ENCODE data around the gene ANGPT4. TPM values are rescaled to one million over a fixed set of nuclear protein-coding genes. Genes with fewer than 3 reads are reported as not detected.

ANGPT4 gene
- total and polyA plus RNA-seq, 2 of the 8 experiments (the other 6 are each of a cell fraction or from before 2014, with no cell fraction given) = 0.07 to 0.33 TPM

GRCh38 chr20:824490-824889 lies 91.6 kb downstream of the ANGPT4 start:
- FAIRE-seq = no peak
- no peak overlapping the region for H4K8ac ChIP-seq (ENCODE audit: extremely low read depth, insufficient read depth, low read length)
- POLR2A ChIA-PET (ENCODE audit: partially characterized antibody) = interaction anchor here (1.2 kb wide), 1 partner anchor 10 kb away, joined by 4 read pairs; no protein-coding TSS in a partner anchor

More at GRCh38 chr20:824490-824889, 91.6 kb downstream of the ANGPT4 start:
- Histone ChIP-seq H3K14ac (ENCODE audit: insufficient read length) (no peak overlapping the region), H3K4ac (replicated peaks; ENCODE audit: insufficient read length, low read depth, low read length) (no peak overlapping the region), H3K36me3 (ENCODE audit: control insufficient read depth in 2 of 4, insufficient read depth in 4 of 4, low read length in 3 of 4) (no peaks in the 10 kb centered on the region), H3K9me3 (ENCODE audit: insufficient read depth in 2 of 2, low read depth in 1 of 2, low read length in 1 of 2) (no peaks in the 10 kb centered on the region), H2AFZ (ENCODE audit: low read length) (no peak overlapping the region), H3K27me3 (replicated peaks in 1 of 4; ENCODE audit: control insufficient read depth in 3 of 4, extremely low read depth in 1 of 4, insufficient read depth in 3 of 4, low read length in 3 of 4) (no peaks in the 10 kb centered on the region), H3K79me2 (ENCODE audit: control insufficient read depth in 1 of 2, insufficient read depth in 2 of 2, low read length in 2 of 2) (no peaks in the 10 kb centered on the region), H3K18ac (ENCODE audit: extremely low read depth, low read length) (no peak overlapping the region), H3K23ac (ENCODE audit: insufficient read length) (no peak overlapping the region), H2AK5ac (ENCODE audit: low read depth, low read length) (no peak overlapping the region), H3K27ac (ENCODE audit: low read depth, low read length) (no peak overlapping the region), H3K23me2 (ENCODE audit: low read depth, low read length) (no peaks in the 10 kb centered on the region), H3K4me3 (ENCODE audit: extremely low read depth in 1 of 4, insufficient read depth in 2 of 4, low read depth in 3 of 4, low read length in 4 of 4) (no peak overlapping the region), H4K5ac (ENCODE audit: insufficient read length, low read depth, low read length) (no peak overlapping the region), H2BK20ac (ENCODE audit: low read length) (no peak overlapping the region), H4K20me1 (replicated peaks in 1 of 2; ENCODE audit: control insufficient read depth in 1 of 2, insufficient read depth in 2 of 2, low read length in 2 of 2) (no peaks in the 10 kb centered on the region), H3K79me1 (ENCODE audit: low read depth, low read length) (no peaks in the 10 kb centered on the region), H3K9ac (replicated peaks in 1 of 4; ENCODE audit: extremely low read depth in 1 of 4, low read depth in 3 of 4, low read length in 3 of 4) (no peak overlapping the region), H3K4me2 (ENCODE audit: insufficient read depth in 1 of 2, low read depth in 2 of 2, low read length in 2 of 2) (no peak overlapping the region), H2BK120ac (replicated peaks; ENCODE audit: low read depth, low read length) (no peak overlapping the region), H2BK15ac (ENCODE audit: low read length) (no peak overlapping the region), H3K56ac (replicated peaks; ENCODE audit: insufficient read length, low read depth, low read length) (no peak overlapping the region), H3K4me1 (replicated peaks in 1 of 4; ENCODE audit: control insufficient read depth in 3 of 4, insufficient read depth in 4 of 4, low read length in 3 of 4) (peaks cover 0 to 6% (median 0%) of the 10 kb centered on the region in 4 experiments; a peak in 1 of 7 replicates), H2BK12ac (ENCODE audit: low read depth, low read length) (no peak overlapping the region), H2BK5ac (ENCODE audit: low read depth, low read length) (no peak overlapping the region), H4K91ac (replicated peaks; ENCODE audit: insufficient read length, low read length) (no peak overlapping the region)
- CTCF ChIA-PET (ENCODE audit: partially characterized antibody) = interaction anchor here (0.8 to 3.3 kb wide), 5 partner anchors 8 to 131 kb away, joined by 3 to 13 read pairs (median 4); partner anchors contain the start of gene FAM110A
- 88% methylated on average over 4 of the region's 4 CpGs; no CpG with 5 or more reads in 1 of the 2 experiments for WGBS, 2 experiments (ENCODE audit: extremely low coverage in 1 of 2, insufficient coverage in 1 of 2, insufficient read length in 1 of 2, insufficient replicate concordance in 2 of 2, low coverage in 1 of 2, low lambda C conversion rate in 2 of 2, missing lambda C conversion rate in 1 of 2)
- TF ChIP-seq TCF12 (IDR thresholded peaks at IDR 0.05; ENCODE audit: low read depth, low read length) = no peak
- no peak for TF ChIP-seq GABPA (IDR thresholded peaks at IDR 0.05; ENCODE audit: borderline replicate concordance, insufficient read depth, low read length)
- TF ChIP-seq, protein P1, sequence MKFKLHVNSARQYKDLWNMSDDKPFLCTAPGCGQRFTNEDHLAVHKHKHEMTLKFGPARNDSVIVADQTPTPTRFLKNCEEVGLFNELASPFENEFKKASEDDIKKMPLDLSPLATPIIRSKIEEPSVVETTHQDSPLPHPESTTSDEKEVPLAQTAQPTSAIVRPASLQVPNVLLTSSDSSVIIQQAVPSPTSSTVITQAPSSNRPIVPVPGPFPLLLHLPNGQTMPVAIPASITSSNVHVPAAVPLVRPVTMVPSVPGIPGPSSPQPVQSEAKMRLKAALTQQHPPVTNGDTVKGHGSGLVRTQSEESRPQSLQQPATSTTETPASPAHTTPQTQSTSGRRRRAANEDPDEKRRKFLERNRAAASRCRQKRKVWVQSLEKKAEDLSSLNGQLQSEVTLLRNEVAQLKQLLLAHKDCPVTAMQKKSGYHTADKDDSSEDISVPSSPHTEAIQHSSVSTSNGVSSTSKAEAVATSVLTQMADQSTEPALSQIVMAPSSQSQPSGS (IDR thresholded peaks at IDR 0.05; ENCODE audit: low read length) = no peak
- TF ChIP-seq HDAC2 (IDR thresholded peaks at IDR 0.05; ENCODE audit: borderline replicate concordance in 1 of 2, low read depth in 2 of 2, low read length in 2 of 2) = no peak
- no peak for DNase-seq (ENCODE audit: low read depth in 1 of 2, low spot score in 2 of 2)
